Renal pelvis (tissue), 4 donors: ENCODE data around the gene MLEC. TPM values are rescaled to one million over a fixed set of nuclear protein-coding genes. Genes with fewer than 3 reads are reported as not detected.
"Not testable (repeated sequence)": the region's sequence is repeated elsewhere in the genome, so short reads cannot be mapped to it uniquely, and the experiment has no call there.

Experiments used
- DNase-seq: peaks from one replicate; pipeline ENCODE4 v3.0.0-alpha.2; 2013
- polyA plus RNA-seq, 3 donors: library from polyadenylated mRNA; unstranded; fragments of 120-200 nt; gene quantifications; one replicate each; pipeline ENCODE4 v1.2.1, GENCODE V29; 2013; ENCODE audit not compliant: insufficient read length in 3 of 3

The MLEC gene
- polyA plus RNA-seq, 3 donors = 142 to 207 (median 176) TPM

DNA sequence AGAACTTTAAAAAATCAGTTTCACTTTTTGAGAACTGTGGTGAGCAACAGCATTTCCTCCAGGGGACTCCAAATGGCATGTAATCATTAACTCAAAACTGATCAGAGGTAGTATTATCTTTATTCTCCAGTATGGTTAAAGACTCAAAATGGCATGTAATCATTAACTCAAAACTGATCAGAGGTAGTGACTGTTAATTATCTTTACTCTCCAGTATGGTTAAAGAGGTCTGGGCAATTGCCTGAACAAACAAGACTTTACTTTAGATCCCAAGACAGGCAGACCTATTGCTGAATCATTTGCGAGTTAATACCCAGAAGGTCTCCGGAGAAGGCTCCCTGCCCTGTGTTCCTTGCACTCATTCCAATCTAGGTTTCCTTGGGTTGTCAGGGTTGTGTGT lies 32.1 kb downstream of the MLEC start:
- no peak for DNase-seq

DNA sequence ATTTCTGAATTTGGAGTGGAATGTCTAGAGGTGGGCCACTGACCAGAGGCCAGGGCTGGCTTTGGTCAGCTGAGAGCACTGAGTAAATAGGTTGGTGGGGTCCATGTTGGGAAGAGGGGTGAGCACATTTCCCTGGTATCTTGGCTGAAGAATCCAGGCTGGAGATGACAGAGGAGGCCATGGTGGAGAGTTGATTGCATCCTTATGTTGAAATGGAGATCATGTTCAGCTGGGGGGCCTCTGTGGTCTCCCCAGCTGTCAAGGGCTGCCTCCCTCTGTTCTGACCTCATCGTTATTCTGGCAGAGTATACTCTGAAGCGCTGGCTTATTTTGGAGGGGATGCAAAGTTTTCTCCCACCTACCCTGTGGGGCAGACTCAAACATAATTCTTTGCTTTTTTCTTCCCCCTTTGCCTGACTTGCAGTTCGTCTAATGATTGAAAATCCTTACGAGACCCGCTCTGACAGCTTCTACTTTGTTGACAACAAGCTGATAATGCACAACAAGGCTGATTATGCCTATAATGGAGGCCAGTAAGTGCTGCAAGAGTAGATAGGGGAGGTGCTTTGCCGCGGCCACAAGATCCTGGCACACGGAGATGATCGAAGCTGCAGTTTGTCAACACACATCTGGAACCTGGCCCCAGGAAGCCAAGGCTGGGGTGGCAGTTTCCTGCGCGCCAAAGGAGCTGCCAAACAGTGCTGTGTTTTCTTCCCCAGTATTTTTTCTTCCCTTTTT lies 32.7 kb downstream of the MLEC start:
- no peak for DNase-seq

GRCh38 chr12:120720234-120720986 lies 33.5 kb downstream of the MLEC start:
- DNase-seq = no peak

DNA sequence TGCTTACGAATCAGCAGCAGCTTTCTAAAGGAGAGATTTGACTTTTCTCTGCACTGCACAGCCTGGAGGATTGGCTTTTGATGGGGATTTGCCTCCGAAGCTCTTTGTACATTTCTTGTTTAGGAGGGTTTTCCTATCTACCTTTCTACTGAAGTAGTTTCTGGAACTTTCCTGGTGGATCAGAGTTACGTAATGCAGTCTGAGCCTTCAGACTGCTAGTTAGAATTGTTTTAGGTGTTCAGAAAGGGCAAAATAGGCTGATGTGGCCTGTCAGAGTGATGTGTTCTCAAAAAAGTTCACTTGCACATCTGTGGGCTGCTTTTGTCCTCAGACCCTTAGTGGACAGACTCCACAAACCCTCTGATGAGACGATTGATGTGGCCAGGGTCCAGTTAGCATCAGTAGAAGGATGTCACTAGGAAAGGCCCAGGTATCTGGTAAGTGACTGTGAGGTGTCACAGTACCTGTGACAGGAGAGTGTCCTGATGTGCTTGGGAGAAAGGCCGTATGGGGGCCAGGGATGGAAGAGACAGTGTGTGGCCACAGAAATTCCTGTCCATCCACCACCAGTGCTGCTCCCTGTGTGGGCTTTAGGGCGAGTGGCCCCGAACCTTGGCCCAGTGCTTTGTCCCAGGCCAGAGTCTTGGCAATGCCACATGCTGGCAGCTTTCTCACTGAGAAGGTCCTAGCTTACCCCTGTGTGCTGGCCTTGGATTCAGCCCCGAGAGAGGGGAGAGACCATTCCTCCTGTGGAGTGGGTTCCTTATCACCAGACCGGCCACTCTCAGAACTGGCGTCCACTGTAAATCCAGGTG lies 34.2 kb downstream of the MLEC start:
- DNase-seq = no peak

- DNase-seq = no peak
These were observed 34.9 kb downstream of the MLEC start for GRCh38 chr12:120721866-120722265.

DNA sequence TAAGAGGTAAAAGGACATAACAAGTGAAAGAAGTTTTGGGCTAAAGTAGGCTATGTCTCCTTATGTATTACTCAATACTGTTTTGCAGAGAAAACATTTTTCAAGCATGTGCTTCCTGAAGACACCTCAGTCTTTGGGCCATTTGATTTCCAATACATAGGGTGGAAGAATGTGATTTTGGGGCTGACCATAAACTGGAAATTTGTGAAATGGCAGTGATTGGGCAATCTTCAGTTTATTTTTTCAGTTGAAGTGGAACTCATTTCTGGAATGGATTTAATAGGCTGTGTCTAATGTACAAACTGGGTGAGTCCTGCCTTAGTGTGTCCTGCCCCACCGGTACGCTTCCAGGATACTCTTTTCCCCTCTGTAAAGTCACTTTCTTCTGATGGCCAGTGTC lies 35.8 kb downstream of the MLEC start:
- DNase-seq = no peak

GRCh38 chr12:120724720-120725119 lies 37.8 kb downstream of the MLEC start:
- DNase-seq = no peak

GRCh38 chr12:120725151-120725658 lies 38.3 kb downstream of the MLEC start:
- no peak for DNase-seq

- DNase-seq = peak; percentile 85
These were observed 38.9 kb downstream of the MLEC start, which contains the start of gene ACADS for GRCh38 chr12:120725659-120726509. TSS of gene ACADS (plus strand) at chr12:120725826. CDS start at chr12:120725886, 60 bp downstream.

GRCh38 chr12:120726510-120726793 lies 39.5 kb downstream of the MLEC start:
- DNase-seq = no peak

- no peak for DNase-seq
These were observed 40.0 kb downstream of the MLEC start for GRCh38 chr12:120726961-120727360.

DNA sequence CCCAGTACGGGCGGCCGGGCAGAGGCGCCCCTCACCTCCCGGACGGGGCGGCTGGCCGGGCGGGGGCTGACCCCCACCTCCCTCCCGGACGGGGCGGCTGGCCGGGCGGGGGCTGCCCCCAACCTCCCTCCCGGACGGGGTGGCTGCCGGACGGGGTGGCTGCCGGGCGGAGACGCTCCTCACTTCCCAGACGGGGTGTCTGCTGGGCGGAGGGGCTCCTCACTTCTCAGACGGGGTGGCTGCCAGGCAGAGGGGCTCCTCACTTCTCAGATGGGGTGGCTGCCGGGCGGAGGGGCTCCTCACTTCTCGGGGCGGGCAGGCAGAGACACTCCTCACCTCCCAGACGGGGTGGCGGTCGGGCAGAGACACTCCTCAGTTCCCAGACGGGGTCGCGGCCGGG lies 45.2 kb downstream of the MLEC start:
- DNase-seq = not testable (repeated sequence)

- DNase-seq = no peak
These were observed 46.6 kb downstream of the MLEC start for GRCh38 chr12:120733574-120733973.

- DNase-seq = no peak
These were observed 47.3 kb downstream of the MLEC start for GRCh38 chr12:120734210-120734609.

GRCh38 chr12:120735181-120735580 lies 48.2 kb downstream of the MLEC start:
- no peak for DNase-seq

GRCh38 chr12:120736404-120737331 lies 49.7 kb downstream of the MLEC start:
- DNase-seq = no peak

GRCh38 chr12:120737557-120738251 lies 50.8 kb downstream of the MLEC start:
- DNase-seq = no peak

- no peak for DNase-seq
These were observed 51.5 kb downstream of the MLEC start for GRCh38 chr12:120738252-120739030.
